Putamen (tissue), 1 donor: Measurements from ENCODE around the gene RAB3A.

ENCODE experiments used
- DNase-seq: peaks from one replicate; pipeline ENCODE4 v3.0.0-alpha.2; 2016; ENCODE audit warnings: low spot score

Gene RAB3A

DNA sequence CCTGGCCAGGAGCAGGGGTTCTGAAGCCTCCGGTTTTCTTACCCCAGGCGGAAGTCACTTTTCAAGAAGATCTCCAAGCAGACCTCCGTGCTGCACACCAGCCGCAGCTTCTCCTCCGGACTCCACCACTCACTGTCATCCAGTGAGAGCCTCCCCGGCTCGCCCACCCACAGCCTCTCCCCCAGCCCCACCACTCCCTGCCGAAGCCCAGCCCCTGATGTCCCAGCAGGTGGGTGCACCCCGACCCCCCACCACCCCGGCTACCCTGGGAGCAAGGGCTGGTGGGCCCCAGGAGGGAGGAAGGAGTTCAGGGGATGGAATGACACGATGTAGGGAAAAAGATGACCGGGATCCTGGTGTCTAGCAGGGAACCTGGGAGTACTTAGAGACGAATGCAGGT is 56.4 kb downstream of the RAB3A start:
- DNase-seq: no peak
